HCT116 (cell line): ENCODE data around the gene HRC. TPM values are rescaled to one million over a fixed set of nuclear protein-coding genes. Genes with fewer than 3 reads are reported as not detected.

Experiments
- ATAC-seq: fragments of 200-7000 bp; cut with Tn5 transposase; 2 replicates; pipeline ENCODE4 v1.9.1; 2020; ENCODE audit warnings: mild to moderate bottlenecking, moderate library complexity
- BruUV-seq: library from RNA; stranded (reverse); fragments of 400-500 nt; replicated peaks from 2 replicates; lab custom pipeline; 2021; lab: Mats Ljungman, UMichigan
- CTCF ChIA-PET: fragments of 300-600 bp; sonication (Branson Sonifier 250); formaldehyde crosslinking; loops from one replicate; lab custom pipeline; 2021; ENCODE audit warnings: antibody characterized with exemption; lab: Charles Lee
- POLR2A ChIA-PET: fragments of 300-600, 350-600 bp; sonication (Branson Sonifier 250); formaldehyde crosslinking; loops from one replicate; lab custom pipeline; 2021; ENCODE audit warnings: antibody characterized with exemption; lab: Charles Lee
- RAD21 ChIA-PET, 2 experiments: fragments of 300-600 bp; sonication (Branson Sonifier 250); formaldehyde crosslinking; loops; one replicate each; lab custom pipeline; 2023; ENCODE audit warnings: low total read pairs in 2 of 2; ENCODE audit not compliant: uncharacterized antibody in 2 of 2, unreplicated experiment in 2 of 2, low non-redundant PET in 1 of 2; lab: Charles Lee
- DNase-seq: peaks from one replicate; pipeline ENCODE4 v3.0.0-alpha.2; 2010; ENCODE audit warnings: low read depth, low spot score
- H2AFZ ChIP-seq: fragments of 200-600 bp; shearing (Covaris generic), sonication (generic); 2 replicates; pipeline ENCODE4 v1.6.1; 2017; ENCODE audit warnings: low read depth, mixed run types, mixed read lengths, antibody characterized with exemption, low read length; ENCODE audit not compliant: poor library complexity, severe bottlenecking
- H3K27ac ChIP-seq: 2 replicates; pipeline ENCODE4 v1.5.1; 2012; ENCODE audit warnings: low read depth, low read length
- H3K27me3 ChIP-seq: fragments of 200-600 bp; sonication (generic); 2 replicates; pipeline ENCODE4 v1.6.1; 2016; ENCODE audit warnings: mixed run types, low read length, mixed read lengths; ENCODE audit not compliant: insufficient read depth
- H3K36me3 ChIP-seq, 2 experiments: fragments of 200-500 bp in 1 of 2; fragments of 200-600 bp in 1 of 2; sonication (Bioruptor generic) in 1 of 2; sonication (generic) in 1 of 2; 2 replicates each; pipeline versions ENCODE4 v1.5.1 to v1.6.1; 2014 to 2016; ENCODE audit warnings: low read length in 2 of 2, inconsistent platforms in 1 of 2, mixed read lengths in 1 of 2, mixed run types in 1 of 2; ENCODE audit not compliant: insufficient read depth in 2 of 2, control insufficient read depth in 1 of 2
- H3K4me1 ChIP-seq, 2 experiments: fragments of 200-600 bp in 1 of 2; sonication (generic) in 1 of 2; 2 replicates each; pipeline versions ENCODE4 v1.5.1 to v1.6.1; 2012 to 2017; ENCODE audit warnings: low read length in 2 of 2, inconsistent platforms in 1 of 2, mild to moderate bottlenecking in 1 of 2, mixed read lengths in 1 of 2, mixed run types in 1 of 2, moderate library complexity in 1 of 2; ENCODE audit not compliant: insufficient read depth in 2 of 2, control insufficient read depth in 1 of 2
- H3K4me2 ChIP-seq: fragments of 200-600 bp; sonication (generic); 2 replicates; pipeline ENCODE4 v1.6.1; 2017; ENCODE audit warnings: mixed run types, low read length, mixed read lengths
- H3K4me3 ChIP-seq, 2 experiments: fragments of 200-600 bp in 1 of 2; sonication (generic) in 1 of 2; replicated peaks in 1 of 2; 2 replicates each; pipeline ENCODE4 v1.5.1; 2011 to 2016; ENCODE audit warnings: low read length in 2 of 2, control low read depth in 1 of 2, low read depth in 1 of 2, mild to moderate bottlenecking in 1 of 2, mixed read lengths in 1 of 2, mixed run types in 1 of 2
- H3K79me2 ChIP-seq: fragments of 200-600 bp; sonication (generic); 2 replicates; pipeline ENCODE4 v1.6.1; 2017; ENCODE audit warnings: mild to moderate bottlenecking, mixed run types, low read length, moderate library complexity, mixed read lengths; ENCODE audit not compliant: insufficient read depth
- H3K9ac ChIP-seq: fragments of 200-600 bp; sonication (generic); 2 replicates; pipeline ENCODE4 v1.6.1; 2016; ENCODE audit warnings: low read length, mixed read lengths
- H3K9me2 ChIP-seq: fragments of 200-600 bp; sonication (generic), shearing (Covaris generic); 2 replicates; pipeline ENCODE4 v1.6.1; 2017; ENCODE audit warnings: mixed run types, mild to moderate bottlenecking, moderate library complexity; ENCODE audit not compliant: insufficient read depth
- H3K9me3 ChIP-seq, 2 experiments: fragments of 200-500 bp in 1 of 2; fragments of 200-600 bp in 1 of 2; sonication (Bioruptor generic) in 1 of 2; sonication (generic) in 1 of 2; 2 replicates each; pipeline ENCODE4 v1.6.1; 2014 to 2017; ENCODE audit warnings: low read length in 2 of 2, mixed read lengths in 2 of 2, inconsistent platforms in 1 of 2, low read depth in 1 of 2, mild to moderate bottlenecking in 1 of 2, mixed run types in 1 of 2, moderate library complexity in 1 of 2; ENCODE audit not compliant: control insufficient read depth in 1 of 2, insufficient read depth in 1 of 2
- H4K20me1 ChIP-seq: fragments of 200-600 bp; sonication (generic), shearing (Covaris generic); 2 replicates; pipeline ENCODE4 v1.6.1; 2017; ENCODE audit warnings: mixed run types, mild to moderate bottlenecking, moderate library complexity; ENCODE audit not compliant: insufficient read depth
- CBX3 ChIP-seq: IDR thresholded peaks from 2 replicates; pipeline ENCODE4 v1.6.1; 2012; ENCODE audit warnings: low read depth
- CEBPB ChIP-seq: IDR thresholded peaks from 2 replicates; pipeline ENCODE4 v1.6.1; 2012; ENCODE audit warnings: low read depth
- EGR1 ChIP-seq: IDR thresholded peaks from 2 replicates; pipeline ENCODE4 v1.6.1; 2012; ENCODE audit warnings: low read depth
- ELF1 ChIP-seq: IDR thresholded peaks from 2 replicates; pipeline ENCODE4 v1.6.1; 2012; ENCODE audit warnings: low read depth, borderline replicate concordance
- FOSL1 ChIP-seq: IDR thresholded peaks from 2 replicates; pipeline ENCODE4 v1.6.1; 2012; ENCODE audit warnings: low read depth
- JUND ChIP-seq: IDR thresholded peaks from 2 replicates; pipeline ENCODE4 v1.6.1; 2012
- POLR2AphosphoS5 ChIP-seq: IDR thresholded peaks from 2 replicates; pipeline ENCODE4 v1.6.1; 2011; ENCODE audit warnings: mild to moderate bottlenecking, low read depth, low read length, moderate library complexity
- RAD21 ChIP-seq: IDR thresholded peaks from 2 replicates; pipeline ENCODE4 v1.6.1; 2012; ENCODE audit warnings: low read depth, mild to moderate bottlenecking
- SIN3A ChIP-seq: IDR thresholded peaks from 2 replicates; pipeline ENCODE4 v1.6.1; 2012; ENCODE audit warnings: low read depth
- SP1 ChIP-seq: IDR thresholded peaks from 2 replicates; pipeline ENCODE4 v1.6.1; 2012; ENCODE audit warnings: low read depth
- SRF ChIP-seq: IDR thresholded peaks from 2 replicates; pipeline ENCODE4 v1.6.1; 2012; ENCODE audit warnings: low read depth
- TCF7L2 ChIP-seq: IDR thresholded peaks from 2 replicates; pipeline ENCODE4 v1.7.0; 2011; ENCODE audit warnings: borderline replicate concordance, inconsistent platforms; ENCODE audit not compliant: insufficient read depth, insufficient read length; ENCODE audit errors: extremely low read depth
- ZFX ChIP-seq: fragments of 450-650 bp; IDR thresholded peaks from 2 replicates; pipeline ENCODE4 v1.6.1; 2017
- intact Hi-C: fragments of 100-400 bp; cut with micrococcal nuclease; formaldehyde crosslinking; loops from 2 replicates; pipeline ENCODE4 v1.10.0; 2022
- total RNA-seq: library from RNA; stranded (reverse); gene quantifications from one replicate; pipeline ENCODE4 v1.2.1, GENCODE V29; 2021; ENCODE audit not compliant: unreplicated experiment
- TF ChIP-seq, protein P1 (sequence below): IDR thresholded peaks from 2 replicates; pipeline ENCODE4 v1.6.1; 2012
- TF ChIP-seq, protein P2 (sequence below): IDR thresholded peaks from 2 replicates; pipeline ENCODE4 v1.6.1; 2012
- TF ChIP-seq, protein P3 (sequence below): IDR thresholded peaks from 2 replicates; pipeline ENCODE4 v1.6.1; 2011; ENCODE audit warnings: mild to moderate bottlenecking, low read length, moderate library complexity; ENCODE audit not compliant: insufficient replicate concordance; ENCODE audit errors: extremely low read depth

Gene HRC
- total RNA-seq, 1 experiment from 2014 or later = not detected

DNA sequence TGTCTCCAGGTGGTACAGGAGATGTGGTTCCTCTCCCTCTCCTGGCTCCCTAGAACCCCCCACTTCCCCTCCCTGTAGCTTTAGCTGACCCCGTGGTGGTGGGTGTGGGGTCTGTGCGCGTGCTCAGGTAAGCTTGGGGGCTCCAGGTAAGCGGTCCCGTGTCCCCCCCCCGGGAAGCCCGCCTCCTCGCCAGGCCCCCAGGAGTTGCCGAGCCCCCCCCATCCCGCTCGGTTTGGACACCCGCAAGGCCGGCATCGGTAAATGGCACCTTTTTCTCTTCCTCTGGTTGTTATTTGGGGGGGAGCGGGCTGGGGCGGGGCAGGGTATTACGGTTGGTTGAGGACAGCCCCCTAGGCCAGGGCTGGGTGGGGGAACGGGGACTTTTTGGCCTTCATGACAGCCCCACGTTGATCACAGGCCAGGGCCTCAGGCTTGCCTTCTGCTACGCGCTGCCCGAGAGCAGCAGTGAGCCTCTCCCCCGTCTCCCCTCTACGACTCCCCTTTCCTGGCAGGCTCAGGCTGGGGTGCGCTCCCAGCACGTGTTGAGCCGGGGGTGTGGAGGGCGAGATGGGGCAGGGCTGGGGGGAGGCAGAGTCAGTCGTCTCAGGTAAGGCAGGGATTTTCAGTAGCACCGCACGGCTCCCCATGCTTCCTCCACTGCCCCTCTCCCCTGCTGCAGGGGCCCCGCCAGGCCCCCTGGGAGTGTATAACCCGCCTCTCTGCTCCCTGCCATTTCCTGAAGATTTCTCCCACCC, 51.7 kb downstream of the HRC start:
- TF ChIP-seq FOSL1 = no peak
- TF ChIP-seq ELF1 = no peak
- TF ChIP-seq, protein P1, sequence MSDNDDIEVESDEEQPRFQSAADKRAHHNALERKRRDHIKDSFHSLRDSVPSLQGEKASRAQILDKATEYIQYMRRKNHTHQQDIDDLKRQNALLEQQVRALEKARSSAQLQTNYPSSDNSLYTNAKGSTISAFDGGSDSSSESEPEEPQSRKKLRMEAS = no peak
- TF ChIP-seq CEBPB = no peak
- TF ChIP-seq, protein P2, sequence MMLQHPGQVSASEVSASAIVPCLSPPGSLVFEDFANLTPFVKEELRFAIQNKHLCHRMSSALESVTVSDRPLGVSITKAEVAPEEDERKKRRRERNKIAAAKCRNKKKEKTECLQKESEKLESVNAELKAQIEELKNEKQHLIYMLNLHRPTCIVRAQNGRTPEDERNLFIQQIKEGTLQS = no peak
- TF ChIP-seq SIN3A = no peak
- H2AFZ ChIP-seq = no peak overlapping the region
- peaks cover 71 to 82% of the 10 kb centered on the region in 2 experiments for H3K36me3 ChIP-seq
- H3K4me2 ChIP-seq = no peak overlapping the region
- POLR2A ChIA-PET = no interaction called here
- H3K4me3 ChIP-seq = no peak overlapping the region
- intact Hi-C loops = no loop called here
- no peak overlapping the region for H3K9ac ChIP-seq
- no peaks in the 10 kb centered on the region for H3K9me2 ChIP-seq
- no peak for ATAC-seq
- no peaks in the 10 kb centered on the region for H3K9me3 ChIP-seq
- CTCF ChIA-PET = no interaction called here
- H3K4me1 ChIP-seq = no peaks in the 10 kb centered on the region
- H3K79me2 ChIP-seq = peaks cover 65% of the 10 kb centered on the region
- H4K20me1 ChIP-seq = peaks cover 3% of the 10 kb centered on the region; the same call in 1 of the 2 replicates
- BruUV-seq = TSS peak; percentile 15
- no peak overlapping the region for H3K27ac ChIP-seq
- RAD21 ChIA-PET = no interaction called here
- DNase-seq = no peak
- no peaks in the 10 kb centered on the region for H3K27me3 ChIP-seq

DNA sequence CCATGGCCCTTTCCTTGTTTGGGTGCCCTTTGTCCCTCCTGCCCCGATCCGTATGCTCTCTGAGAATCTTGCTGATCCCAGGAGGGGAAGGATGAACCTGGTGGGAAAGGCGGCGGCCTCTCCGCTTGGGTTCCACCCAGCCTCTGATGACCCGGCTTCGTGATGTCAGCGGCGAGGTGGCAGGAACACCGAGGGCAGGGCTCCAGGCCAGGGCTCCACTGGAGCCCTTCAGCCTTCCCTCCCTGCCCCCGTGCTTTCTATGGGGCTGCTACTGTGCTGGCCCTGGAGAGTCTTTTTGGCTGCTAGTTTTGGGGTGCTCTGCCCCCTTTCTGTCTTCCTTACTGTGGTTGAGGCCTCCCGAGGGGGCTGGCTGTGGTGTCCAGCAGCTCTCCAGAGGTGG, 52.9 kb downstream of the HRC start:
- CTCF ChIA-PET = no interaction called here
- H2AFZ ChIP-seq = no peak overlapping the region
- ATAC-seq (no peak), DNase-seq (no peak)
- H3K27ac ChIP-seq = no peak overlapping the region; the same call in 1 of the 2 replicates
- H3K27me3 ChIP-seq = no peaks in the 10 kb centered on the region
- H3K4me2 ChIP-seq = no peak overlapping the region
- BruUV-seq = no TSS peak
- POLR2A ChIA-PET = no interaction called here
- peaks cover 0 to 3% of the 10 kb centered on the region in 2 experiments; a peak in 2 of 4 replicates for H3K4me1 ChIP-seq
- H3K9ac ChIP-seq = no peak overlapping the region
- H3K79me2 ChIP-seq = peaks cover 75% of the 10 kb centered on the region
- H4K20me1 ChIP-seq = peaks cover 15% of the 10 kb centered on the region; the same call in 1 of the 2 replicates
- no peak overlapping the region for H3K4me3 ChIP-seq
- RAD21 ChIA-PET = no interaction called here
- intact Hi-C loops = no loop called here
- peaks cover 64 to 80% of the 10 kb centered on the region in 2 experiments for H3K36me3 ChIP-seq
- H3K9me2 ChIP-seq = no peaks in the 10 kb centered on the region
- H3K9me3 ChIP-seq = no peaks in the 10 kb centered on the region
- TF ChIP-seq, protein P3, sequence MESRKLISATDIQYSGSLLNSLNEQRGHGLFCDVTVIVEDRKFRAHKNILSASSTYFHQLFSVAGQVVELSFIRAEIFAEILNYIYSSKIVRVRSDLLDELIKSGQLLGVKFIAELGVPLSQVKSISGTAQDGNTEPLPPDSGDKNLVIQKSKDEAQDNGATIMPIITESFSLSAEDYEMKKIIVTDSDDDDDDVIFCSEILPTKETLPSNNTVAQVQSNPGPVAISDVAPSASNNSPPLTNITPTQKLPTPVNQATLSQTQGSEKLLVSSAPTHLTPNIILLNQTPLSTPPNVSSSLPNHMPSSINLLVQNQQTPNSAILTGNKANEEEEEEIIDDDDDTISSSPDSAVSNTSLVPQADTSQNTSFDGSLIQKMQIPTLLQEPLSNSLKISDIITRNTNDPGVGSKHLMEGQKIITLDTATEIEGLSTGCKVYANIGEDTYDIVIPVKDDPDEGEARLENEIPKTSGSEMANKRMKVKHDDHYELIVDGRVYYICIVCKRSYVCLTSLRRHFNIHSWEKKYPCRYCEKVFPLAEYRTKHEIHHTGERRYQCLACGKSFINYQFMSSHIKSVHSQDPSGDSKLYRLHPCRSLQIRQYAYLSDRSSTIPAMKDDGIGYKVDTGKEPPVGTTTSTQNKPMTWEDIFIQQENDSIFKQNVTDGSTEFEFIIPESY = no peak
- TF ChIP-seq SRF (no peak), JUND (no peak), FOSL1 (no peak), RAD21 (no peak), SP1 (no peak), POLR2AphosphoS5 (no peak), ELF1 (no peak), SIN3A (no peak), ZFX (no peak), EGR1 (no peak), CBX3 (no peak), TCF7L2 (no peak)
- TF ChIP-seq, protein P2 = no peak
- TF ChIP-seq, protein P1 = no peak
